KOPT-K1 (cell line): ENCODE measurements around the gene OCRL.
"Not testable (repeated sequence)": the region's sequence is repeated elsewhere in the genome, so short reads cannot be mapped to it uniquely, and the experiment has no call there.

Source experiments
- H3K27ac ChIP-seq: fragments of 200-600 bp; sonication (generic); 2 replicates; pipeline ENCODE4 v1.5.1; 2016; ENCODE audit warnings: antibody characterized with exemption, mild to moderate bottlenecking, low read depth, low read length; ENCODE audit not compliant: poor library complexity, severe bottlenecking
- H3K36me3 ChIP-seq: fragments of 200-600 bp; sonication (generic); 2 replicates; pipeline ENCODE4 v1.5.1; 2017; ENCODE audit warnings: antibody characterized with exemption, mild to moderate bottlenecking, low read length, moderate library complexity; ENCODE audit not compliant: insufficient read depth
- H3K9me3 ChIP-seq: fragments of 200-600 bp; sonication (generic); 2 replicates; pipeline ENCODE4 v1.5.1; 2017; ENCODE audit warnings: antibody characterized with exemption, low read length, mild to moderate bottlenecking; ENCODE audit not compliant: insufficient read depth, poor library complexity, severe bottlenecking

The OCRL gene

GRCh38 chrX:129524250-129524850 lies 15.7 kb upstream of the OCRL start:
- Histone ChIP-seq H3K36me3 (no peaks in the 10 kb centered on the region), H3K9me3 (no peaks in the 10 kb centered on the region), H3K27ac (no peak overlapping the region)

- H3K27ac ChIP-seq, result no peak overlapping the region
- H3K36me3 ChIP-seq, result no peaks in the 10 kb centered on the region
- no peaks in the 10 kb centered on the region for H3K9me3 ChIP-seq
These were observed 14.9 kb upstream of the OCRL start for GRCh38 chrX:129525162-129525561.

GRCh38 chrX:129525896-129526295 lies 14.2 kb upstream of the OCRL start:
- Histone ChIP-seq H3K36me3 (no peaks in the 10 kb centered on the region), H3K9me3 (no peaks in the 10 kb centered on the region), H3K27ac (no peak overlapping the region)

- H3K9me3 ChIP-seq, result no peaks in the 10 kb centered on the region
These were observed 10.3 kb upstream of the OCRL start for GRCh38 chrX:129529685-129530281.

GRCh38 chrX:129530410-129530809 lies 9.6 kb upstream of the OCRL start:
- Histone ChIP-seq H3K27ac (no peak overlapping the region), H3K9me3 (no peaks in the 10 kb centered on the region), H3K36me3 (no peaks in the 10 kb centered on the region)

More at GRCh38 chrX:129529685-129530281, 10.3 kb upstream of the OCRL start:
- H3K36me3 ChIP-seq, result no peaks in the 10 kb centered on the region
- H3K27ac ChIP-seq, result no peak overlapping the region

- Histone ChIP-seq H3K9me3 (no peaks in the 10 kb centered on the region), H3K27ac (no peak overlapping the region), H3K36me3 (no peaks in the 10 kb centered on the region)
These were observed 8.9 kb upstream of the OCRL start for GRCh38 chrX:129531132-129531531.

GRCh38 chrX:129534816-129535578 lies 5.1 kb upstream of the OCRL start:
- Histone ChIP-seq H3K36me3 (no peaks in the 10 kb centered on the region), H3K27ac (no peak overlapping the region), H3K9me3 (no peaks in the 10 kb centered on the region)

- Histone ChIP-seq H3K36me3 (no peaks in the 10 kb centered on the region), H3K9me3 (no peaks in the 10 kb centered on the region), H3K27ac (no peak overlapping the region)
These were observed 694 bp downstream of the OCRL start for GRCh38 chrX:129540722-129541184.

- Histone ChIP-seq H3K27ac (no peak overlapping the region), H3K9me3 (no peaks in the 10 kb centered on the region), H3K36me3 (no peaks in the 10 kb centered on the region)
These were observed 4.7 kb downstream of the OCRL start for GRCh38 chrX:129544780-129545179.

- Histone ChIP-seq H3K36me3 (no peaks in the 10 kb centered on the region), H3K27ac (no peak overlapping the region), H3K9me3 (no peaks in the 10 kb centered on the region)
These were observed 5.3 kb downstream of the OCRL start for GRCh38 chrX:129545408-129545807.

GRCh38 chrX:129549124-129549523 lies 9.1 kb downstream of the OCRL start:
- Histone ChIP-seq H3K27ac (no peak overlapping the region), H3K9me3 (no peaks in the 10 kb centered on the region), H3K36me3 (no peaks in the 10 kb centered on the region)

- no peaks in the 10 kb centered on the region for H3K9me3 ChIP-seq
- no peak overlapping the region for H3K27ac ChIP-seq
- H3K36me3 ChIP-seq, result no peaks in the 10 kb centered on the region
These were observed 13.7 kb downstream of the OCRL start for GRCh38 chrX:129553619-129554288.

- not testable (repeated sequence) for H3K27ac ChIP-seq, H3K36me3 ChIP-seq, H3K9me3 ChIP-seq
These were observed 14.8 kb downstream of the OCRL start for GRCh38 chrX:129554816-129555215.

- peaks cover 10% of the 10 kb centered on the region; the same call in 1 of the 2 replicates for H3K36me3 ChIP-seq
- no peaks in the 10 kb centered on the region for H3K9me3 ChIP-seq
- H3K27ac ChIP-seq, result no peak overlapping the region
These were observed 16.8 kb downstream of the OCRL start for GRCh38 chrX:129556806-129557315.
